Measurements from ENCODE around the gene ACAN.

The ACAN gene

GRCh38 chr15:88900309-88900981 is 97.2 kb downstream of the ACAN start:
- Histone ChIP-seq H3K36me3 (replicated peaks in 1 of 2; ENCODE audit: control insufficient read depth in 2 of 2, insufficient read depth in 2 of 2, low read length in 2 of 2) (peaks cover 32 to 54% of the 10 kb centered on the region in 2 donors), H3K4me3 (ENCODE audit: low read length in 2 of 2) (no peak overlapping the region)
- no peak for DNase-seq (ENCODE audit: low spot score)

GRCh38 chr15:88900982-88901418 is 97.8 kb downstream of the ACAN start:
- Histone ChIP-seq H2BK5ac (ENCODE audit: low read length) (no peak overlapping the region), H3K4me1 (ENCODE audit: control insufficient read depth in 2 of 2, insufficient read depth in 1 of 2, low read depth in 1 of 2, low read length in 2 of 2) (peaks cover 13 to 23% of the 10 kb centered on the region in 2 donors), H3K4me2 (ENCODE audit: insufficient read depth, low read length, poor library complexity, severe bottlenecking) (no peak overlapping the region), H3K36me3 (replicated peaks in 1 of 2; ENCODE audit: control insufficient read depth in 2 of 2, insufficient read depth in 2 of 2, low read length in 2 of 2) (peaks cover 35 to 60% of the 10 kb centered on the region in 2 donors), H4K8ac (ENCODE audit: low read depth, low read length) (no peak overlapping the region), H2BK15ac (ENCODE audit: low read length) (no peak overlapping the region), H3K14ac (ENCODE audit: low read length) (no peak overlapping the region), H2BK12ac (ENCODE audit: low read length) (no peak overlapping the region), H3K27me3 (ENCODE audit: control insufficient read depth in 3 of 3, insufficient read depth in 3 of 3, low read depth in 1 of 3, low read length in 3 of 3) (no peaks in the 10 kb centered on the region), H3K27ac (replicated peaks; ENCODE audit: low read length) (no peak overlapping the region), H4K91ac (ENCODE audit: low read depth, low read length, poor library complexity) (no peak overlapping the region), H2AFZ (ENCODE audit: low read length) (no peak overlapping the region), H3K79me1 (ENCODE audit: low read depth, low read length) (peaks cover 5% of the 10 kb centered on the region), H3K9ac (ENCODE audit: low read depth, low read length, poor library complexity) (no peak overlapping the region), H2AK5ac (ENCODE audit: low read depth, low read length) (no peak overlapping the region), H3K18ac (ENCODE audit: low read length) (no peak overlapping the region), H2BK120ac (ENCODE audit: low read depth, low read length) (no peak overlapping the region), H3K9me3 (replicated peaks in 1 of 2; ENCODE audit: control insufficient read depth in 2 of 2, insufficient read depth in 1 of 2, low read depth in 1 of 2, low read length in 2 of 2) (no peaks in the 10 kb centered on the region), H3K4me3 (ENCODE audit: low read length in 2 of 2) (no peak overlapping the region), H3K23ac (ENCODE audit: low read depth, low read length, poor library complexity) (no peak overlapping the region), H3K4ac (ENCODE audit: low read length) (no peak overlapping the region)
- DNase-seq (ENCODE audit: low spot score) = no peak
- WGBS, 2 donors (ENCODE audit: extremely low coverage in 2 of 2, insufficient read length in 2 of 2, insufficient replicate concordance in 1 of 2) = 100% methylated on average over 4 of the region's 5 CpGs; no CpG with 5 or more reads in 1 of the 2 donors

More at GRCh38 chr15:88900309-88900981, 97.2 kb downstream of the ACAN start:
- no peak overlapping the region for H3K9ac ChIP-seq (ENCODE audit: low read depth, low read length, poor library complexity)
- H2AFZ ChIP-seq (ENCODE audit: low read length) = no peak overlapping the region
- peak overlapping the region; percentile 33 for H3K18ac ChIP-seq (ENCODE audit: low read length)
- H3K9me3 ChIP-seq (replicated peaks in 1 of 2; ENCODE audit: control insufficient read depth in 2 of 2, insufficient read depth in 1 of 2, low read depth in 1 of 2, low read length in 2 of 2) = no peaks in the 10 kb centered on the region
- H2BK120ac ChIP-seq (ENCODE audit: low read depth, low read length) = no peak overlapping the region
- no peak overlapping the region for H4K8ac ChIP-seq (ENCODE audit: low read depth, low read length)
- WGBS, 2 donors (ENCODE audit: extremely low coverage in 2 of 2, insufficient read length in 2 of 2, insufficient replicate concordance in 1 of 2) = no CpG with 5 or more reads among the region's 12 CpGs
- H3K27ac ChIP-seq (replicated peaks; ENCODE audit: low read length) = no peak overlapping the region
- no peak overlapping the region for H4K91ac ChIP-seq (ENCODE audit: low read depth, low read length, poor library complexity)
- H2AK5ac ChIP-seq (ENCODE audit: low read depth, low read length) = no peak overlapping the region
- H2BK5ac ChIP-seq (ENCODE audit: low read length) = no peak overlapping the region
- peaks cover 5% of the 10 kb centered on the region for H3K79me1 ChIP-seq (ENCODE audit: low read depth, low read length)
- no peak overlapping the region for H3K4ac ChIP-seq (ENCODE audit: low read length)
- no peak overlapping the region for H2BK15ac ChIP-seq (ENCODE audit: low read length)
- H3K4me1 ChIP-seq (ENCODE audit: control insufficient read depth in 2 of 2, insufficient read depth in 1 of 2, low read depth in 1 of 2, low read length in 2 of 2) = peaks cover 13 to 25% of the 10 kb centered on the region in 2 donors
- no peak overlapping the region for H2BK12ac ChIP-seq (ENCODE audit: low read length)
- H3K27me3 ChIP-seq (ENCODE audit: control insufficient read depth in 3 of 3, insufficient read depth in 3 of 3, low read depth in 1 of 3, low read length in 3 of 3) = peaks cover 0 to 3% (median 3%) of the 10 kb centered on the region in 3 experiments
- no peak overlapping the region for H3K23ac ChIP-seq (ENCODE audit: low read depth, low read length, poor library complexity)
- H3K14ac ChIP-seq (ENCODE audit: low read length) = no peak overlapping the region
- H3K4me2 ChIP-seq (ENCODE audit: insufficient read depth, low read length, poor library complexity, severe bottlenecking) = no peak overlapping the region

GRCh38 chr15:88901508-88902220 is 98.4 kb downstream of the ACAN start:
- no peaks in the 10 kb centered on the region for H3K9me3 ChIP-seq (replicated peaks in 1 of 2; ENCODE audit: control insufficient read depth in 2 of 2, insufficient read depth in 1 of 2, low read depth in 1 of 2, low read length in 2 of 2)
- no peak overlapping the region for H3K4ac ChIP-seq (ENCODE audit: low read length)
- no CpG with 5 or more reads among the region's 15 CpGs for WGBS, 2 donors (ENCODE audit: extremely low coverage in 2 of 2, insufficient read length in 2 of 2, insufficient replicate concordance in 1 of 2)

DNA sequence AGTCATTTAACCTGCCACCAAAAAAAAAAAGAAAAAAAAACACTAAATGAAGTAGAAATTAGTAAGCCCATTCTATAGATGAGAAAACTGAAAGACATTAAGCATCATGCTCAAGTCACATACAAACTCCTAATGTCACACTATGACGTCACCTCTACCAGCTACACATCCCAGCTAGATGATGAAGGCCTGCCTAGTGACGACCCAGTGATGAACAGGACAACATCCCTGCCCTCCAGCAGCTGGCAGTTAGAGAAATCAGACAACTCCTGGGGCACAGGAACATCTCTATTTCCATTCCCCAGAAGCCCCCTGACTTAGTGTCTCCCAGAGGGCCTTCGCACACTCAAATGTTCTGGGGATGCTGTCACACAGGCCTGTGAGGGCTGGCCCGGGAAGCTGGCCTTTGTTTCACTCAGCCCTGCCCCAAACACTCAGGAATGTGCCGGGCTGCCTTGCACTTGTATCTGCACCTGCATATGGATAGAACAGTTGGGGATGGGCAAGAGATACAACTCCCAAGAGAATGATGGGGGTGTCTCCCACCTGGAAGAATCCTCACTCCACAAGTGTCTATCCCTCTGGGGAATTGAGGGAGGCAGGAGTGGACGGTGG is 99.1 kb downstream of the ACAN start:
- DNase-seq (ENCODE audit: low spot score) = no peak
- Histone ChIP-seq H2BK5ac (ENCODE audit: low read length) (no peak overlapping the region), H2AK5ac (ENCODE audit: low read depth, low read length) (no peak overlapping the region), H3K36me3 (replicated peaks in 1 of 2; ENCODE audit: control insufficient read depth in 2 of 2, insufficient read depth in 2 of 2, low read length in 2 of 2) (peaks cover 46 to 73% of the 10 kb centered on the region in 2 donors), H3K4me1 (ENCODE audit: control insufficient read depth in 2 of 2, insufficient read depth in 1 of 2, low read depth in 1 of 2, low read length in 2 of 2) (peaks cover 2 to 13% of the 10 kb centered on the region in 2 donors), H3K4me3 (ENCODE audit: low read length in 2 of 2) (no peak overlapping the region), H3K9me3 (replicated peaks in 1 of 2; ENCODE audit: control insufficient read depth in 2 of 2, insufficient read depth in 1 of 2, low read depth in 1 of 2, low read length in 2 of 2) (no peaks in the 10 kb centered on the region), H3K4ac (ENCODE audit: low read length) (no peak overlapping the region), H4K8ac (ENCODE audit: low read depth, low read length) (no peak overlapping the region), H2AFZ (ENCODE audit: low read length) (no peak overlapping the region), H2BK12ac (ENCODE audit: low read length) (no peak overlapping the region), H3K27me3 (ENCODE audit: control insufficient read depth in 3 of 3, insufficient read depth in 3 of 3, low read depth in 1 of 3, low read length in 3 of 3) (no peaks in the 10 kb centered on the region), H3K9ac (ENCODE audit: low read depth, low read length, poor library complexity) (no peak overlapping the region), H3K23ac (ENCODE audit: low read depth, low read length, poor library complexity) (no peak overlapping the region), H3K27ac (replicated peaks; ENCODE audit: low read length) (no peak overlapping the region), H2BK120ac (ENCODE audit: low read depth, low read length) (no peak overlapping the region), H3K4me2 (ENCODE audit: insufficient read depth, low read length, poor library complexity, severe bottlenecking) (no peak overlapping the region), H3K18ac (ENCODE audit: low read length) (no peak overlapping the region), H3K14ac (ENCODE audit: low read length) (no peak overlapping the region), H4K91ac (ENCODE audit: low read depth, low read length, poor library complexity) (no peak overlapping the region), H3K79me1 (ENCODE audit: low read depth, low read length) (peaks cover 7% of the 10 kb centered on the region), H2BK15ac (ENCODE audit: low read length) (no peak overlapping the region)
- WGBS, 2 donors (ENCODE audit: extremely low coverage in 2 of 2, insufficient read length in 2 of 2, insufficient replicate concordance in 1 of 2) = no CpG with 5 or more reads among the region's 6 CpGs

More at GRCh38 chr15:88901508-88902220, 98.4 kb downstream of the ACAN start:
- Histone ChIP-seq H2BK5ac (ENCODE audit: low read length) (no peak overlapping the region), H3K23ac (ENCODE audit: low read depth, low read length, poor library complexity) (peak overlapping the region; percentile 8), H3K9ac (ENCODE audit: low read depth, low read length, poor library complexity) (no peak overlapping the region), H3K4me1 (ENCODE audit: control insufficient read depth in 2 of 2, insufficient read depth in 1 of 2, low read depth in 1 of 2, low read length in 2 of 2) (peaks cover 8 to 18% of the 10 kb centered on the region in 2 donors), H4K8ac (ENCODE audit: low read depth, low read length) (no peak overlapping the region), H3K79me1 (ENCODE audit: low read depth, low read length) (peaks cover 7% of the 10 kb centered on the region), H4K91ac (ENCODE audit: low read depth, low read length, poor library complexity) (no peak overlapping the region), H2BK15ac (ENCODE audit: low read length) (no peak overlapping the region), H2AK5ac (ENCODE audit: low read depth, low read length) (no peak overlapping the region), H3K18ac (ENCODE audit: low read length) (no peak overlapping the region), H3K27me3 (ENCODE audit: control insufficient read depth in 3 of 3, insufficient read depth in 3 of 3, low read depth in 1 of 3, low read length in 3 of 3) (no peaks in the 10 kb centered on the region), H3K14ac (ENCODE audit: low read length) (no peak overlapping the region), H2BK12ac (ENCODE audit: low read length) (no peak overlapping the region), H3K36me3 (replicated peaks in 1 of 2; ENCODE audit: control insufficient read depth in 2 of 2, insufficient read depth in 2 of 2, low read length in 2 of 2) (peaks cover 41 to 66% of the 10 kb centered on the region in 2 donors), H3K4me2 (ENCODE audit: insufficient read depth, low read length, poor library complexity, severe bottlenecking) (no peak overlapping the region), H2BK120ac (ENCODE audit: low read depth, low read length) (no peak overlapping the region), H3K27ac (replicated peaks; ENCODE audit: low read length) (no peak overlapping the region), H3K4me3 (ENCODE audit: low read length in 2 of 2) (no peak overlapping the region), H2AFZ (ENCODE audit: low read length) (no peak overlapping the region)
- DNase-seq (ENCODE audit: low spot score) = no peak

Data from neuronal stem cell (in vitro differentiated cells).